ENCODE results near the gene ZNF738. TPM values are rescaled to one million over a fixed set of nuclear protein-coding genes. Genes with fewer than 3 reads are reported as not detected.

The ZNF738 gene
- total and polyA plus RNA-seq, 2 donors (not counting 3 experiments of a cell fraction or from before 2014, with no cell fraction given), result 10.1 to 14.8 TPM

DNA sequence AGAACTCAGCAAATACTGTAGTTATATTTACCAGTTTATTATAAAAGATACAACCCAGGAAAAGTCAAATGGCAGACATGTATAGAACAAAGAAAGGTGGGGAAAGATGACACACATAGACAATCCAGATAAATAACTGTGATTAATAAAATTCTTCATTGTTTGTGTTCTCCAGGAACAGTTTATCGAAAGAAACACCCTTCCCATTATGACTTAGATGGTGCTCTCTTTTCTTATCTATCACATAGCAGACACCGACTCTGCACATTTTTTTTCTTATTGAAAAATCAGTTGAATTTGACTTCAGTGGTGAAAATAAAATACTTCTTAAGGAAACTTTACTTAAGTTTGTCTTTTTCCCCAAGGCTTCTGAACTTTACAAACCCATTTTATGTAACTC is 35.8 kb upstream of the ZNF738 start:
- Histone ChIP-seq H3K27me3 (ENCODE audit: control insufficient read depth in 2 of 2, insufficient read depth in 2 of 2, low read length in 2 of 2) (no peaks in the 10 kb centered on the region), H3K36me3 (ENCODE audit: control insufficient read depth in 2 of 2, extremely low read depth in 1 of 2, insufficient read depth in 2 of 2, low read length in 2 of 2) (no peaks in the 10 kb centered on the region), H3K9ac (replicated peaks; ENCODE audit: extremely low read depth, insufficient read depth, low read length) (no peak overlapping the region), H3K4me3 (replicated peaks in 1 of 3; ENCODE audit: insufficient read depth in 1 of 3, low read depth in 1 of 3, low read length in 3 of 3) (no peak overlapping the region), H3K9me1 (replicated peaks; ENCODE audit: control insufficient read depth, extremely low read depth, insufficient read depth, low read length) (no peaks in the 10 kb centered on the region), H2AFZ (ENCODE audit: low read depth, low read length) (no peak overlapping the region), H3K79me2 (ENCODE audit: control insufficient read depth, insufficient read depth, low read length) (peaks cover 60% of the 10 kb centered on the region), H3K9me3 (replicated peaks; ENCODE audit: control insufficient read depth, insufficient read depth, low read length) (no peaks in the 10 kb centered on the region), H4K20me1 (replicated peaks; ENCODE audit: control insufficient read depth, extremely low read depth, insufficient read depth, low read length) (no peaks in the 10 kb centered on the region), H3K27ac (ENCODE audit: insufficient read depth, low read depth, low read length) (no peak overlapping the region), H3K4me2 (ENCODE audit: insufficient read depth, low read length) (no peak overlapping the region), H3K4me1 (ENCODE audit: control insufficient read depth, extremely low read depth, insufficient read depth, low read length) (peaks cover 3% of the 10 kb centered on the region)
- CTCF ChIA-PET, result no interaction called here
- POLR2A ChIA-PET, result no interaction called here
- TF ChIP-seq MYC (IDR thresholded peaks at IDR 0.05; ENCODE audit: low read depth, low read length) (no peak), FOS (IDR thresholded peaks at IDR 0.05; ENCODE audit: borderline replicate concordance, insufficient read depth, low read length) (no peak), JUN (IDR thresholded peaks at IDR 0.05; ENCODE audit: borderline replicate concordance, insufficient read depth, insufficient read length, low read depth) (no peak), GATA2 (IDR thresholded peaks at IDR 0.05; ENCODE audit: insufficient read depth, insufficient read length, low read depth, low read length) (no peak), POLR2AphosphoS5 (IDR thresholded peaks at IDR 0.05; ENCODE audit: insufficient read depth, low read depth, low read length) (no peak), EZH2 (IDR thresholded peaks at IDR 0.05; ENCODE audit: borderline replicate concordance, low read depth, low read length, severe bottlenecking) (no peak), POLR2A (IDR thresholded peaks at IDR 0.05; ENCODE audit: low read depth, low read length) (no peak)
- TF ChIP-seq, protein P1, sequence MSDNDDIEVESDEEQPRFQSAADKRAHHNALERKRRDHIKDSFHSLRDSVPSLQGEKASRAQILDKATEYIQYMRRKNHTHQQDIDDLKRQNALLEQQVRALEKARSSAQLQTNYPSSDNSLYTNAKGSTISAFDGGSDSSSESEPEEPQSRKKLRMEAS (IDR thresholded peaks at IDR 0.05; ENCODE audit: insufficient read depth, insufficient read length), result no peak
- TF ChIP-seq, protein P2, sequence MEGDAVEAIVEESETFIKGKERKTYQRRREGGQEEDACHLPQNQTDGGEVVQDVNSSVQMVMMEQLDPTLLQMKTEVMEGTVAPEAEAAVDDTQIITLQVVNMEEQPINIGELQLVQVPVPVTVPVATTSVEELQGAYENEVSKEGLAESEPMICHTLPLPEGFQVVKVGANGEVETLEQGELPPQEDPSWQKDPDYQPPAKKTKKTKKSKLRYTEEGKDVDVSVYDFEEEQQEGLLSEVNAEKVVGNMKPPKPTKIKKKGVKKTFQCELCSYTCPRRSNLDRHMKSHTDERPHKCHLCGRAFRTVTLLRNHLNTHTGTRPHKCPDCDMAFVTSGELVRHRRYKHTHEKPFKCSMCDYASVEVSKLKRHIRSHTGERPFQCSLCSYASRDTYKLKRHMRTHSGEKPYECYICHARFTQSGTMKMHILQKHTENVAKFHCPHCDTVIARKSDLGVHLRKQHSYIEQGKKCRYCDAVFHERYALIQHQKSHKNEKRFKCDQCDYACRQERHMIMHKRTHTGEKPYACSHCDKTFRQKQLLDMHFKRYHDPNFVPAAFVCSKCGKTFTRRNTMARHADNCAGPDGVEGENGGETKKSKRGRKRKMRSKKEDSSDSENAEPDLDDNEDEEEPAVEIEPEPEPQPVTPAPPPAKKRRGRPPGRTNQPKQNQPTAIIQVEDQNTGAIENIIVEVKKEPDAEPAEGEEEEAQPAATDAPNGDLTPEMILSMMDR (IDR thresholded peaks at IDR 0.05; ENCODE audit: extremely low read depth in 1 of 2, insufficient read depth in 1 of 2, low read depth in 1 of 2, low read length in 2 of 2), result no peak
- FAIRE-seq, result no peak
- DNase-seq (ENCODE audit: low read depth, low spot score), result no peak
- dilution Hi-C loops (cut with MboI; ENCODE audit: extremely low pct_ligation_motif_present, low sequenced_read_pairs), result no loop called here
- BruUV-seq (replicated peaks), result no TSS peak
- intact Hi-C loops (cut with micrococcal nuclease), result loop anchor here (10.0 kb wide), 1 partner anchor 178 kb away; the partner anchor contains the start of gene ZNF431
